NB4 (cell line): ENCODE data around the gene PSME1.

Experiments used
- POLR2A ChIP-seq: IDR thresholded peaks from 2 replicates; pipeline ENCODE4 v1.6.1; 2011; ENCODE audit warnings: mild to moderate bottlenecking; ENCODE audit not compliant: insufficient read length; ENCODE audit errors: extremely low read depth
- TF ChIP-seq, protein P1 (sequence below): IDR thresholded peaks from one replicate; pipeline ENCODE4 v1.5.1; 2012; ENCODE audit warnings: low read depth, low read length

DNA sequence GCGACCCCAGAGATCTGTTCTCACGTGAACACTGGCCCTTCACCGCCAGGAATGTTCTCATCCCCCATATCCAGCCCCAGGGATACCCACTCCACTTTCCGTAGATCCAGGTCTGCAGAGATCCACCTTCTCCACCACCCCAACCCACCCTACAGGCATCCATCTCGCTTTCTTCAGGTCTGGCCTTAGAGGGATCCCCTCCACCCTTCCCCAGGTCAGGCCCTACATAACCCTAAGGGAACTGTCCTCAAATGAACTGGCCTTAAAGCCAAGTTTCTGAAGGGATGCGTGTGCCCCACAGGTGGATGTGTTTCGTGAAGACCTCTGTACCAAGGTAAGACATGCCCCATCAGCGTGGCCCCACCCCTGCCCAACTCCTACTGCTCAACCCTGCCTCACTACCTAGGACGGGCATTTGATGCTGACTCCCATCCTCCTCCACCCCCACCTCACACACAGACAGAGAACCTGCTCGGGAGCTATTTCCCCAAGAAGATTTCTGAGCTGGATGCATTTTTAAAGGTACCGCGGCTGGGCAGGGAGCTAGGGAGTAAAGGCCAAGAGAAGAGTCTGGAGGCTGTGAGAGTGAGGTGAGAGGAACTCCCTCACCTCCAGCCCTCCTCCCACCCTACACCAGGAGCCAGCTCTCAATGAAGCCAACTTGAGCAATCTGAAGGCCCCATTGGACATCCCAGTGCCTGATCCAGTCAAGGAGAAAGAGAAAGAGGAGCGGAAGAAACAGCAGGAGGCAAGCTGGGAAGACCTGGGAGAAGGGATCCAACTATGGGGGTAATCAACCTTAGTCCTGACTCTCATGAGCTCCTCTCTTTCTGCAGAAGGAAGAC lies 912 bp downstream of the PSME1 start:
- TF ChIP-seq POLR2A, result no peak
- TF ChIP-seq, protein P1, sequence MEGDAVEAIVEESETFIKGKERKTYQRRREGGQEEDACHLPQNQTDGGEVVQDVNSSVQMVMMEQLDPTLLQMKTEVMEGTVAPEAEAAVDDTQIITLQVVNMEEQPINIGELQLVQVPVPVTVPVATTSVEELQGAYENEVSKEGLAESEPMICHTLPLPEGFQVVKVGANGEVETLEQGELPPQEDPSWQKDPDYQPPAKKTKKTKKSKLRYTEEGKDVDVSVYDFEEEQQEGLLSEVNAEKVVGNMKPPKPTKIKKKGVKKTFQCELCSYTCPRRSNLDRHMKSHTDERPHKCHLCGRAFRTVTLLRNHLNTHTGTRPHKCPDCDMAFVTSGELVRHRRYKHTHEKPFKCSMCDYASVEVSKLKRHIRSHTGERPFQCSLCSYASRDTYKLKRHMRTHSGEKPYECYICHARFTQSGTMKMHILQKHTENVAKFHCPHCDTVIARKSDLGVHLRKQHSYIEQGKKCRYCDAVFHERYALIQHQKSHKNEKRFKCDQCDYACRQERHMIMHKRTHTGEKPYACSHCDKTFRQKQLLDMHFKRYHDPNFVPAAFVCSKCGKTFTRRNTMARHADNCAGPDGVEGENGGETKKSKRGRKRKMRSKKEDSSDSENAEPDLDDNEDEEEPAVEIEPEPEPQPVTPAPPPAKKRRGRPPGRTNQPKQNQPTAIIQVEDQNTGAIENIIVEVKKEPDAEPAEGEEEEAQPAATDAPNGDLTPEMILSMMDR, result no peak
